HCT116 (cell line): ENCODE measurements around the gene RFTN1. TPM values are rescaled to one million over a fixed set of nuclear protein-coding genes. Genes with fewer than 3 reads are reported as not detected.

Experiments
- ATAC-seq: fragments of 200-7000 bp; cut with Tn5 transposase; 2 replicates; pipeline ENCODE4 v1.9.1; 2020; ENCODE audit warnings: mild to moderate bottlenecking, moderate library complexity
- BruUV-seq: library from RNA; stranded (reverse); fragments of 400-500 nt; replicated peaks from 2 replicates; lab custom pipeline; 2021; lab: Mats Ljungman, UMichigan
- CTCF ChIA-PET: fragments of 300-600 bp; sonication (Branson Sonifier 250); formaldehyde crosslinking; loops from one replicate; lab custom pipeline; 2021; ENCODE audit warnings: antibody characterized with exemption; lab: Charles Lee
- POLR2A ChIA-PET: fragments of 300-600, 350-600 bp; sonication (Branson Sonifier 250); formaldehyde crosslinking; loops from one replicate; lab custom pipeline; 2021; ENCODE audit warnings: antibody characterized with exemption; lab: Charles Lee
- RAD21 ChIA-PET, 2 experiments: fragments of 300-600 bp; sonication (Branson Sonifier 250); formaldehyde crosslinking; loops; one replicate each; lab custom pipeline; 2023; ENCODE audit warnings: low total read pairs in 2 of 2; ENCODE audit not compliant: uncharacterized antibody in 2 of 2, unreplicated experiment in 2 of 2, low non-redundant PET in 1 of 2; lab: Charles Lee
- DNase-seq: peaks from one replicate; pipeline ENCODE4 v3.0.0-alpha.2; 2010; ENCODE audit warnings: low read depth, low spot score
- H2AFZ ChIP-seq: fragments of 200-600 bp; shearing (Covaris generic), sonication (generic); 2 replicates; pipeline ENCODE4 v1.6.1; 2017; ENCODE audit warnings: low read depth, mixed run types, mixed read lengths, antibody characterized with exemption, low read length; ENCODE audit not compliant: poor library complexity, severe bottlenecking
- H3K27ac ChIP-seq: 2 replicates; pipeline ENCODE4 v1.5.1; 2012; ENCODE audit warnings: low read depth, low read length
- H3K27me3 ChIP-seq: fragments of 200-600 bp; sonication (generic); 2 replicates; pipeline ENCODE4 v1.6.1; 2016; ENCODE audit warnings: mixed run types, low read length, mixed read lengths; ENCODE audit not compliant: insufficient read depth
- H3K36me3 ChIP-seq, 2 experiments: fragments of 200-500 bp in 1 of 2; fragments of 200-600 bp in 1 of 2; sonication (Bioruptor generic) in 1 of 2; sonication (generic) in 1 of 2; 2 replicates each; pipeline versions ENCODE4 v1.5.1 to v1.6.1; 2014 to 2016; ENCODE audit warnings: low read length in 2 of 2, inconsistent platforms in 1 of 2, mixed read lengths in 1 of 2, mixed run types in 1 of 2; ENCODE audit not compliant: insufficient read depth in 2 of 2, control insufficient read depth in 1 of 2
- H3K4me1 ChIP-seq, 2 experiments: fragments of 200-600 bp in 1 of 2; sonication (generic) in 1 of 2; 2 replicates each; pipeline versions ENCODE4 v1.5.1 to v1.6.1; 2012 to 2017; ENCODE audit warnings: low read length in 2 of 2, inconsistent platforms in 1 of 2, mild to moderate bottlenecking in 1 of 2, mixed read lengths in 1 of 2, mixed run types in 1 of 2, moderate library complexity in 1 of 2; ENCODE audit not compliant: insufficient read depth in 2 of 2, control insufficient read depth in 1 of 2
- H3K4me2 ChIP-seq: fragments of 200-600 bp; sonication (generic); 2 replicates; pipeline ENCODE4 v1.6.1; 2017; ENCODE audit warnings: mixed run types, low read length, mixed read lengths
- H3K4me3 ChIP-seq, 2 experiments: fragments of 200-600 bp in 1 of 2; sonication (generic) in 1 of 2; replicated peaks in 1 of 2; 2 replicates each; pipeline ENCODE4 v1.5.1; 2011 to 2016; ENCODE audit warnings: low read length in 2 of 2, control low read depth in 1 of 2, low read depth in 1 of 2, mild to moderate bottlenecking in 1 of 2, mixed read lengths in 1 of 2, mixed run types in 1 of 2
- H3K79me2 ChIP-seq: fragments of 200-600 bp; sonication (generic); 2 replicates; pipeline ENCODE4 v1.6.1; 2017; ENCODE audit warnings: mild to moderate bottlenecking, mixed run types, low read length, moderate library complexity, mixed read lengths; ENCODE audit not compliant: insufficient read depth
- H3K9ac ChIP-seq: fragments of 200-600 bp; sonication (generic); 2 replicates; pipeline ENCODE4 v1.6.1; 2016; ENCODE audit warnings: low read length, mixed read lengths
- H3K9me2 ChIP-seq: fragments of 200-600 bp; sonication (generic), shearing (Covaris generic); 2 replicates; pipeline ENCODE4 v1.6.1; 2017; ENCODE audit warnings: mixed run types, mild to moderate bottlenecking, moderate library complexity; ENCODE audit not compliant: insufficient read depth
- H3K9me3 ChIP-seq, 2 experiments: fragments of 200-500 bp in 1 of 2; fragments of 200-600 bp in 1 of 2; sonication (Bioruptor generic) in 1 of 2; sonication (generic) in 1 of 2; 2 replicates each; pipeline ENCODE4 v1.6.1; 2014 to 2017; ENCODE audit warnings: low read length in 2 of 2, mixed read lengths in 2 of 2, inconsistent platforms in 1 of 2, low read depth in 1 of 2, mild to moderate bottlenecking in 1 of 2, mixed run types in 1 of 2, moderate library complexity in 1 of 2; ENCODE audit not compliant: control insufficient read depth in 1 of 2, insufficient read depth in 1 of 2
- H4K20me1 ChIP-seq: fragments of 200-600 bp; sonication (generic), shearing (Covaris generic); 2 replicates; pipeline ENCODE4 v1.6.1; 2017; ENCODE audit warnings: mixed run types, mild to moderate bottlenecking, moderate library complexity; ENCODE audit not compliant: insufficient read depth
- CEBPB ChIP-seq: IDR thresholded peaks from 2 replicates; pipeline ENCODE4 v1.6.1; 2012; ENCODE audit warnings: low read depth
- ELF1 ChIP-seq: IDR thresholded peaks from 2 replicates; pipeline ENCODE4 v1.6.1; 2012; ENCODE audit warnings: low read depth, borderline replicate concordance
- JUND ChIP-seq: IDR thresholded peaks from 2 replicates; pipeline ENCODE4 v1.6.1; 2012
- RAD21 ChIP-seq: IDR thresholded peaks from 2 replicates; pipeline ENCODE4 v1.6.1; 2012; ENCODE audit warnings: low read depth, mild to moderate bottlenecking
- SP1 ChIP-seq: IDR thresholded peaks from 2 replicates; pipeline ENCODE4 v1.6.1; 2012; ENCODE audit warnings: low read depth
- TCF7L2 ChIP-seq: IDR thresholded peaks from 2 replicates; pipeline ENCODE4 v1.7.0; 2011; ENCODE audit warnings: borderline replicate concordance, inconsistent platforms; ENCODE audit not compliant: insufficient read depth, insufficient read length; ENCODE audit errors: extremely low read depth
- ZBTB33 ChIP-seq: IDR thresholded peaks from 2 replicates; pipeline ENCODE4 v1.6.1; 2011; ENCODE audit warnings: mild to moderate bottlenecking, low read length, moderate library complexity; ENCODE audit not compliant: insufficient replicate concordance; ENCODE audit errors: extremely low read depth
- intact Hi-C: fragments of 100-400 bp; cut with micrococcal nuclease; formaldehyde crosslinking; loops from 2 replicates; pipeline ENCODE4 v1.10.0; 2022
- total RNA-seq: library from RNA; stranded (reverse); gene quantifications from one replicate; pipeline ENCODE4 v1.2.1, GENCODE V29; 2021; ENCODE audit not compliant: unreplicated experiment
- TF ChIP-seq, protein P1 (sequence below), 3 experiments: fragments of 200-600 bp in 1 of 3; sonication (generic) in 1 of 3; IDR thresholded peaks in 2 of 3; conservative IDR thresholded peaks in 1 of 3; 2 replicates each; pipeline ENCODE4 v1.5.1; 2012 to 2017; ENCODE audit warnings: low read depth in 2 of 3, low read length in 2 of 3, antibody characterized with exemption in 1 of 3, borderline replicate concordance in 1 of 3, control low read depth in 1 of 3, mild to moderate bottlenecking in 1 of 3, mixed read lengths in 1 of 3, mixed run types in 1 of 3, moderate library complexity in 1 of 3; ENCODE audit not compliant: insufficient read depth in 1 of 3

RFTN1 gene
- total RNA-seq, 1 experiment from 2014 or later, result 3.9 TPM

- H3K9me3 ChIP-seq, result no peaks in the 10 kb centered on the region
- H3K27me3 ChIP-seq, result no peaks in the 10 kb centered on the region
- H4K20me1 ChIP-seq, result no peaks in the 10 kb centered on the region
- H3K9me2 ChIP-seq, result no peaks in the 10 kb centered on the region
- ChIA-PET RAD21 (no interaction called here), CTCF (no interaction called here), POLR2A (no interaction called here)
- BruUV-seq, result no TSS peak
- H3K79me2 ChIP-seq, result no peaks in the 10 kb centered on the region
- no peaks in the 10 kb centered on the region for H3K36me3 ChIP-seq
- no peak overlapping the region for H2AFZ ChIP-seq
- no peak overlapping the region for H3K4me2 ChIP-seq
- H3K4me1 ChIP-seq, result no peaks in the 10 kb centered on the region
- no peak for ATAC-seq
- H3K9ac ChIP-seq, result no peak overlapping the region
- H3K4me3 ChIP-seq, result no peak overlapping the region
- no peak for DNase-seq
- intact Hi-C loops, result no loop called here
- H3K27ac ChIP-seq, result no peak overlapping the region
- TF ChIP-seq, protein P1, sequence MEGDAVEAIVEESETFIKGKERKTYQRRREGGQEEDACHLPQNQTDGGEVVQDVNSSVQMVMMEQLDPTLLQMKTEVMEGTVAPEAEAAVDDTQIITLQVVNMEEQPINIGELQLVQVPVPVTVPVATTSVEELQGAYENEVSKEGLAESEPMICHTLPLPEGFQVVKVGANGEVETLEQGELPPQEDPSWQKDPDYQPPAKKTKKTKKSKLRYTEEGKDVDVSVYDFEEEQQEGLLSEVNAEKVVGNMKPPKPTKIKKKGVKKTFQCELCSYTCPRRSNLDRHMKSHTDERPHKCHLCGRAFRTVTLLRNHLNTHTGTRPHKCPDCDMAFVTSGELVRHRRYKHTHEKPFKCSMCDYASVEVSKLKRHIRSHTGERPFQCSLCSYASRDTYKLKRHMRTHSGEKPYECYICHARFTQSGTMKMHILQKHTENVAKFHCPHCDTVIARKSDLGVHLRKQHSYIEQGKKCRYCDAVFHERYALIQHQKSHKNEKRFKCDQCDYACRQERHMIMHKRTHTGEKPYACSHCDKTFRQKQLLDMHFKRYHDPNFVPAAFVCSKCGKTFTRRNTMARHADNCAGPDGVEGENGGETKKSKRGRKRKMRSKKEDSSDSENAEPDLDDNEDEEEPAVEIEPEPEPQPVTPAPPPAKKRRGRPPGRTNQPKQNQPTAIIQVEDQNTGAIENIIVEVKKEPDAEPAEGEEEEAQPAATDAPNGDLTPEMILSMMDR (IDR thresholded peaks at IDR 0.05 in 2 of 3, conservative IDR thresholded peaks at IDR 0.05 in 1 of 3; ENCODE audit: borderline replicate concordance in 1 of 3, insufficient read depth in 1 of 3, low read depth in 2 of 3, low read length in 2 of 3), result no peak
- TF ChIP-seq RAD21 (no peak), ZBTB33 (no peak), TCF7L2 (no peak), ELF1 (no peak), SP1 (no peak), JUND (no peak), CEBPB (no peak)
Observed at GRCh38 chr3:16377847-16378302, 135.6 kb downstream of the RFTN1 start.
